CD4-positive, alpha-beta T cell (primary cell): ENCODE data around the gene DPH1. TPM values are rescaled to one million over a fixed set of nuclear protein-coding genes. Genes with fewer than 3 reads are reported as not detected.

Experiments
- ATAC-seq: fragments of 200-7000 bp; cut with Tn5 transposase; one replicate; pipeline ENCODE4 v1.10.0; 2022; ENCODE audit warnings: mild to moderate bottlenecking; ENCODE audit not compliant: poor library complexity
- CTCF ChIA-PET: fragments of 350-600 bp; sonication (Branson Sonifier 250); formaldehyde crosslinking; loops from one replicate; lab custom pipeline; 2021; ENCODE audit warnings: antibody characterized with exemption, inconsistent platforms; lab: Charles Lee
- POLR2A ChIA-PET: fragments of 350-600 bp; sonication (Branson Sonifier 250); formaldehyde crosslinking; loops from one replicate; lab custom pipeline; 2021; ENCODE audit warnings: antibody characterized with exemption, inconsistent platforms; lab: Charles Lee
- DNase-seq, 14 experiments: peaks; one replicate each; pipeline ENCODE4 v3.0.0-alpha.2; 2013 to 2020; ENCODE audit warnings: mixed read lengths in 2 of 14
- H3K27ac ChIP-seq, 2 donors: one replicate each; pipeline versions ENCODE4 v1.5.1 to v1.7.0; 2013; ENCODE audit warnings: low read length in 2 of 2, low read depth in 1 of 2, mild to moderate bottlenecking in 1 of 2
- H3K27me3 ChIP-seq, 2 experiments: 1 replicate in 1 of 2; 2 replicates in 1 of 2; pipeline versions ENCODE4 v1.6.1 to v1.7.0; 2013; ENCODE audit warnings: low read length in 2 of 2, control low read depth in 1 of 2, mild to moderate bottlenecking in 1 of 2, moderate library complexity in 1 of 2; ENCODE audit not compliant: insufficient read depth in 2 of 2, control insufficient read depth in 1 of 2
- H3K36me3 ChIP-seq: one replicate; pipeline ENCODE4 v1.6.1; 2013; ENCODE audit warnings: low read length, control low read depth; ENCODE audit not compliant: insufficient read depth
- H3K4me1 ChIP-seq: one replicate; pipeline ENCODE4 v1.6.1; 2013; ENCODE audit warnings: low read length, control low read depth; ENCODE audit not compliant: insufficient read depth
- H3K4me3 ChIP-seq: one replicate; pipeline ENCODE4 v1.5.1; 2013; ENCODE audit warnings: mild to moderate bottlenecking, low read length, moderate library complexity
- H3K9me3 ChIP-seq, 2 experiments: 1 replicate in 1 of 2; 2 replicates in 1 of 2; pipeline versions ENCODE4 v1.6.1 to v1.7.0; 2013; ENCODE audit warnings: low read length in 2 of 2, mild to moderate bottlenecking in 2 of 2, control low read depth in 1 of 2, moderate library complexity in 1 of 2; ENCODE audit not compliant: control insufficient read depth in 1 of 2, insufficient read depth in 1 of 2
- H3K27ac Mint-ChIP-seq: one replicate; pipeline ENCODE4 v1.8.0; 2020; ENCODE audit warnings: mixed read lengths
- H3K27me3 Mint-ChIP-seq: one replicate; pipeline ENCODE4 v1.8.0; 2021; ENCODE audit warnings: mixed read lengths
- H3K36me3 Mint-ChIP-seq: one replicate; pipeline ENCODE4 v1.8.0; 2021; ENCODE audit warnings: low read depth, mixed read lengths
- H3K4me1 Mint-ChIP-seq: one replicate; pipeline ENCODE4 v1.8.0; 2021; ENCODE audit warnings: low read depth, mixed read lengths
- H3K4me3 Mint-ChIP-seq: one replicate; pipeline ENCODE4 v1.8.0; 2020; ENCODE audit warnings: mild to moderate bottlenecking, mixed read lengths
- H3K9me3 Mint-ChIP-seq: one replicate; pipeline ENCODE4 v1.8.0; 2020; ENCODE audit warnings: mixed read lengths
- intact Hi-C, 2 experiments: fragments of 100-400 bp; cut with DNase I in 1 of 2; cut with micrococcal nuclease in 1 of 2; formaldehyde crosslinking; loops; one replicate each; pipeline versions ENCODE4 v1.15.1 to v1.9.0; 2023 to 2025; cut with DNase I, micrococcal nuclease
- total RNA-seq, 174 experiments: library from RNA in 2 of 174; stranded (reverse) in 2 of 174; gene quantifications; one replicate each; pipeline ENCODE4 v1.2.3 and lab custom pipeline; 2021 to 2026
- TF ChIP-seq, protein P1 (sequence below): fragments of 200-600 bp; IDR thresholded peaks from one replicate; pipeline ENCODE4 v1.8.0; 2022; ENCODE audit warnings: antibody characterized with exemption, mild to moderate bottlenecking

DPH1 gene
- total RNA-seq, 2 experiments from 2014 or later, result 96.4 to 101 TPM

GRCh38 chr17:2086306-2086705 is 56.4 kb downstream of the DPH1 start:
- H3K36me3 Mint-ChIP-seq, result peaks cover 62% of the 10 kb centered on the region
- CTCF ChIA-PET, result no interaction called here
- intact Hi-C loops, result no loop called here
- TF ChIP-seq, protein P1, sequence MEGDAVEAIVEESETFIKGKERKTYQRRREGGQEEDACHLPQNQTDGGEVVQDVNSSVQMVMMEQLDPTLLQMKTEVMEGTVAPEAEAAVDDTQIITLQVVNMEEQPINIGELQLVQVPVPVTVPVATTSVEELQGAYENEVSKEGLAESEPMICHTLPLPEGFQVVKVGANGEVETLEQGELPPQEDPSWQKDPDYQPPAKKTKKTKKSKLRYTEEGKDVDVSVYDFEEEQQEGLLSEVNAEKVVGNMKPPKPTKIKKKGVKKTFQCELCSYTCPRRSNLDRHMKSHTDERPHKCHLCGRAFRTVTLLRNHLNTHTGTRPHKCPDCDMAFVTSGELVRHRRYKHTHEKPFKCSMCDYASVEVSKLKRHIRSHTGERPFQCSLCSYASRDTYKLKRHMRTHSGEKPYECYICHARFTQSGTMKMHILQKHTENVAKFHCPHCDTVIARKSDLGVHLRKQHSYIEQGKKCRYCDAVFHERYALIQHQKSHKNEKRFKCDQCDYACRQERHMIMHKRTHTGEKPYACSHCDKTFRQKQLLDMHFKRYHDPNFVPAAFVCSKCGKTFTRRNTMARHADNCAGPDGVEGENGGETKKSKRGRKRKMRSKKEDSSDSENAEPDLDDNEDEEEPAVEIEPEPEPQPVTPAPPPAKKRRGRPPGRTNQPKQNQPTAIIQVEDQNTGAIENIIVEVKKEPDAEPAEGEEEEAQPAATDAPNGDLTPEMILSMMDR, result no peak
- peaks cover 41% of the 10 kb centered on the region for H3K4me1 Mint-ChIP-seq
- no peak overlapping the region for H3K4me3 Mint-ChIP-seq
- Histone ChIP-seq H3K4me3 (no peak overlapping the region), H3K36me3 (peaks cover 43% of the 10 kb centered on the region), H3K9me3 (no peaks in the 10 kb centered on the region), H3K4me1 (peaks cover 69% of the 10 kb centered on the region), H3K27me3 (no peaks in the 10 kb centered on the region), H3K27ac (no peak overlapping the region)
- DNase-seq (no peak), ATAC-seq (no peak)
- no peak overlapping the region for H3K27ac Mint-ChIP-seq
- H3K9me3 Mint-ChIP-seq, result no peaks in the 10 kb centered on the region
- H3K27me3 Mint-ChIP-seq, result no peaks in the 10 kb centered on the region
- POLR2A ChIA-PET, result no interaction called here

- Histone ChIP-seq H3K9me3 (no peaks in the 10 kb centered on the region), H3K36me3 (peaks cover 30% of the 10 kb centered on the region), H3K27ac (no peak overlapping the region), H3K4me3 (no peak overlapping the region), H3K4me1 (peaks cover 65% of the 10 kb centered on the region), H3K27me3 (no peaks in the 10 kb centered on the region)
- ChIA-PET CTCF (interaction anchor here (1.0 to 3.8 kb wide), 3 partner anchors 29 to 157 kb away, joined by 4 to 15 read pairs (median 5); partner anchors contain the start of gene HIC1), POLR2A (no interaction called here)
- Mint-ChIP-seq H3K27me3 (no peaks in the 10 kb centered on the region), H3K4me1 (peaks cover 50% of the 10 kb centered on the region), H3K9me3 (no peaks in the 10 kb centered on the region), H3K36me3 (peaks cover 54% of the 10 kb centered on the region), H3K4me3 (peak overlapping the region; percentile 76), H3K27ac (peak overlapping the region; percentile 72)
- TF ChIP-seq, protein P1, result no peak
- ATAC-seq (peak; percentile 21), DNase-seq (peak in 7 of 14 experiments; percentile 11 to 79 (median 37))
- intact Hi-C loops, result no loop called here
Measured at GRCh38 chr17:2087597-2088211, 57.8 kb downstream of the DPH1 start.

DNA sequence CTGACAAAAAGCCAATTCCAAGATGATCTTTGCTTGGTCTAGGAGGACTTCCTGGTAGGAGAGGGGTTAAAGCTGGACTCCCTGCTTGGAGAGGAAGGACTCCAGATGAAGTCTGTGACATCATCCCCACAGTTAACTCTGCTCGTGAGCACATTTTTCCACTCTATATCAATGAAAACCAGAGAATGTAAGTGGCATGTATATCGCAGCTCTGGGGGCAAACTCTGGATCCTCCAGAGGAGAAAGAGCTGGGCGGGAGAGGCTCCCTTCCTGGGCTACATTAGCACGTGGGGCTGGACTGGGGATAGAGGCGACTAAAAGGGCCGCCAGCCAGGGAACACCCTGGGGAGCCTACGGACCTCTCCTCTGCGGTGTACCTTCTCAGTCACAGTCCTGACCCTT is 59.1 kb downstream of the DPH1 start:
- Mint-ChIP-seq H3K27ac (peak overlapping the region; percentile 81), H3K36me3 (peaks cover 47% of the 10 kb centered on the region), H3K4me1 (peaks cover 50% of the 10 kb centered on the region), H3K27me3 (no peaks in the 10 kb centered on the region), H3K9me3 (no peaks in the 10 kb centered on the region), H3K4me3 (peak overlapping the region; percentile 93)
- TF ChIP-seq, protein P1, result no peak
- H3K27me3 ChIP-seq, result no peaks in the 10 kb centered on the region
- ChIA-PET CTCF (interaction anchor here (1.6 to 3.8 kb wide), 3 partner anchors 30 to 156 kb away, joined by 5 to 15 read pairs (median 14); partner anchors contain the start of gene HIC1), POLR2A (interaction anchor here (0.9 to 1.7 kb wide), 12 partner anchors 10 to 248 kb away, joined by 3 to 11 read pairs (median 4); partner anchors contain the start of genes HIC1 and TSR1)
- DNase-seq, result no peak
- H3K9me3 ChIP-seq, result no peaks in the 10 kb centered on the region
- H3K36me3 ChIP-seq, result peaks cover 18% of the 10 kb centered on the region
- peak overlapping the region; percentile 66 for H3K4me3 ChIP-seq
- peak overlapping the region; percentile 58 to 60 for H3K27ac ChIP-seq
- peak; percentile 25 for ATAC-seq
- intact Hi-C loops, result no loop called here
- H3K4me1 ChIP-seq, result peaks cover 57% of the 10 kb centered on the region
